OCI-LY1 (cell line): Measurements from ENCODE around the gene CTTNBP2.

Source experiments
- H2AFZ ChIP-seq: fragments of 200-600 bp; sonication (generic), shearing (Covaris generic); 2 replicates; pipeline ENCODE4 v1.6.0; 2014; ENCODE audit warnings: antibody characterized with exemption, mild to moderate bottlenecking, low read length
- H3F3A ChIP-seq: fragments of 200-600 bp; sonication (generic), shearing (Covaris generic); 2 replicates; pipeline ENCODE4 v1.6.0; 2014; ENCODE audit warnings: mild to moderate bottlenecking, antibody characterized with exemption, low read length, moderate library complexity; ENCODE audit not compliant: insufficient read depth
- H3K27ac ChIP-seq: fragments of 200-600 bp; sonication (generic); 2 replicates; pipeline ENCODE4 v1.5.1; 2014; ENCODE audit warnings: low read length, mixed run types, mild to moderate bottlenecking, low read depth; ENCODE audit not compliant: poor library complexity, severe bottlenecking
- H3K27me3 ChIP-seq: fragments of 200-600 bp; sonication (generic); 2 replicates; pipeline ENCODE4 v1.6.0; 2014; ENCODE audit warnings: antibody characterized with exemption, mild to moderate bottlenecking, low read length, moderate library complexity; ENCODE audit not compliant: insufficient read depth
- H3K36me3 ChIP-seq: fragments of 200-600 bp; sonication (generic); 2 replicates; pipeline ENCODE4 v1.6.1; 2014; ENCODE audit warnings: mild to moderate bottlenecking, antibody characterized with exemption, low read length, moderate library complexity, mixed read lengths; ENCODE audit not compliant: insufficient read depth
- H3K4me1 ChIP-seq: fragments of 200-600 bp; sonication (generic); 2 replicates; pipeline ENCODE4 v1.5.1; 2014; ENCODE audit warnings: mild to moderate bottlenecking, low read length, moderate library complexity; ENCODE audit not compliant: insufficient read depth, severe bottlenecking
- H3K4me2 ChIP-seq: fragments of 200-600 bp; sonication (generic), shearing (Covaris generic); 2 replicates; pipeline ENCODE4 v1.6.1; 2014; ENCODE audit warnings: low read length
- H3K4me3 ChIP-seq: fragments of 200-600 bp; sonication (generic); 2 replicates; pipeline ENCODE4 v1.5.1; 2014; ENCODE audit warnings: low read length, low read depth, mild to moderate bottlenecking, mixed read lengths; ENCODE audit not compliant: poor library complexity, severe bottlenecking
- H3K79me2 ChIP-seq: fragments of 200-600 bp; shearing (Covaris generic); 2 replicates; pipeline ENCODE4 v1.6.1; 2016; ENCODE audit warnings: mixed run types, low read length, mixed read lengths; ENCODE audit not compliant: insufficient read depth
- H3K9ac ChIP-seq: fragments of 200-600 bp; sonication (generic), shearing (Covaris generic); 2 replicates; pipeline ENCODE4 v1.6.1; 2014; ENCODE audit warnings: mild to moderate bottlenecking, low read length, mixed read lengths
- H3K9me2 ChIP-seq: fragments of 200-600 bp; sonication (generic), shearing (Covaris generic); 2 replicates; pipeline ENCODE4 v1.6.1; 2014; ENCODE audit warnings: low read depth, mild to moderate bottlenecking, low read length, mixed read lengths
- H3K9me3 ChIP-seq: fragments of 200-600 bp; shearing (Covaris generic); 2 replicates; pipeline ENCODE4 v1.6.1; 2014; ENCODE audit warnings: low read length, mixed read lengths
- H4K20me1 ChIP-seq: fragments of 200-600 bp; sonication (generic), shearing (Covaris generic); 2 replicates; pipeline ENCODE4 v1.6.0; 2016; ENCODE audit warnings: mild to moderate bottlenecking, low read length; ENCODE audit not compliant: insufficient read depth
- EZH2 ChIP-seq: fragments of 200-600 bp; sonication (generic), shearing (Covaris generic); IDR thresholded peaks from 2 replicates; pipeline ENCODE4 v1.8.0; 2017; ENCODE audit warnings: borderline replicate concordance, mixed run types, mild to moderate bottlenecking, antibody characterized with exemption, low read length, moderate library complexity, mixed read lengths
- TF ChIP-seq, protein P1 (sequence below): fragments of 200-600 bp; sonication (generic), shearing (Covaris generic); IDR thresholded peaks from 2 replicates; pipeline ENCODE4 v1.5.1; 2017; ENCODE audit warnings: mild to moderate bottlenecking, antibody characterized with exemption, low read length, moderate library complexity, mixed read lengths

CTTNBP2 gene

DNA sequence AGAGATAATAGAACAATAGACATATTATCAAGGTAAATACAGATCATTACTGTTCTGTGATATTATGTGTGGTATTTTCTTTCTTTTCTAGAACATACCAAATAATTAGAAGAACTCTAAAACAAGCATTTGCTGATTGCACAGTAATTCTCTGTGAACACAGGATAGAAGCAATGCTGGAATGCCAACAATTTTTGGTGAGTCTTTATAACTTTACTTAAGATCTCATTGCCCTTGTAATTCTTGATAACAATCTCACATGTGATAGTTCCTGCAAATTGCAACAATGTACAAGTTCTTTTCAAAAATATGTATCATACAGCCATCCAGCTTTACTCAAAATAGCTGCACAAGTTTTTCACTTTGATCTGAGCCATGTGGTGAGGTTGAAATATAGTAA lies 207.9 kb downstream of the CTTNBP2 start:
- H2AFZ ChIP-seq = no peak overlapping the region
- H3K27me3 ChIP-seq = no peaks in the 10 kb centered on the region
- H3K36me3 ChIP-seq = no peaks in the 10 kb centered on the region
- TF ChIP-seq, protein P1, sequence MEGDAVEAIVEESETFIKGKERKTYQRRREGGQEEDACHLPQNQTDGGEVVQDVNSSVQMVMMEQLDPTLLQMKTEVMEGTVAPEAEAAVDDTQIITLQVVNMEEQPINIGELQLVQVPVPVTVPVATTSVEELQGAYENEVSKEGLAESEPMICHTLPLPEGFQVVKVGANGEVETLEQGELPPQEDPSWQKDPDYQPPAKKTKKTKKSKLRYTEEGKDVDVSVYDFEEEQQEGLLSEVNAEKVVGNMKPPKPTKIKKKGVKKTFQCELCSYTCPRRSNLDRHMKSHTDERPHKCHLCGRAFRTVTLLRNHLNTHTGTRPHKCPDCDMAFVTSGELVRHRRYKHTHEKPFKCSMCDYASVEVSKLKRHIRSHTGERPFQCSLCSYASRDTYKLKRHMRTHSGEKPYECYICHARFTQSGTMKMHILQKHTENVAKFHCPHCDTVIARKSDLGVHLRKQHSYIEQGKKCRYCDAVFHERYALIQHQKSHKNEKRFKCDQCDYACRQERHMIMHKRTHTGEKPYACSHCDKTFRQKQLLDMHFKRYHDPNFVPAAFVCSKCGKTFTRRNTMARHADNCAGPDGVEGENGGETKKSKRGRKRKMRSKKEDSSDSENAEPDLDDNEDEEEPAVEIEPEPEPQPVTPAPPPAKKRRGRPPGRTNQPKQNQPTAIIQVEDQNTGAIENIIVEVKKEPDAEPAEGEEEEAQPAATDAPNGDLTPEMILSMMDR = no peak
- no peak for TF ChIP-seq EZH2
- H3K9ac ChIP-seq = no peak overlapping the region
- H3K4me3 ChIP-seq = no peak overlapping the region
- no peaks in the 10 kb centered on the region for H3K4me1 ChIP-seq
- no peaks in the 10 kb centered on the region for H3K79me2 ChIP-seq
- no peaks in the 10 kb centered on the region for H3K9me3 ChIP-seq
- H3K4me2 ChIP-seq = no peak overlapping the region
- H4K20me1 ChIP-seq = no peaks in the 10 kb centered on the region
- no peak overlapping the region for H3K27ac ChIP-seq
- no peaks in the 10 kb centered on the region for H3F3A ChIP-seq
- H3K9me2 ChIP-seq = no peaks in the 10 kb centered on the region

DNA sequence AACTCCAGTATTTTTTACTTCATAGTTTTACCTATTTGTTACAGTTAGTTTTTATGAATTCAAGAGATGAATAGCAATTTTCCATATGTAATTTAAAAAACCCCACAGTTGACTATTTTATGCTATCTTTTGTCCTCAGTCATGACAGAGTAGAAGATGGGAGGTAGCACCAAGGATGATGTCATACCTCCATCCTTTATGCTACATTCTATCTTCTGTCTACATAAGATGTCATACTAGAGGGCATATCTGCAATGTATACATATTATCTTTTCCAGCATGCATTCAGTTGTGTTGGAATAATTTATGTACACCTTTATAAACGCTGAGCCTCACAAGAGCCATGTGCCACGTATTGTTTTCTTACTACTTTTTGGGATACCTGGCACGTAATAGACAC lies 209.2 kb downstream of the CTTNBP2 start:
- H3K79me2 ChIP-seq = no peaks in the 10 kb centered on the region
- no peaks in the 10 kb centered on the region for H3K27me3 ChIP-seq
- no peak overlapping the region for H3K27ac ChIP-seq
- no peak overlapping the region for H3K4me2 ChIP-seq
- H3K9ac ChIP-seq = no peak overlapping the region
- H3K36me3 ChIP-seq = no peaks in the 10 kb centered on the region
- no peaks in the 10 kb centered on the region for H3K9me2 ChIP-seq
- H3K4me3 ChIP-seq = no peak overlapping the region
- H2AFZ ChIP-seq = no peak overlapping the region
- TF ChIP-seq EZH2 = no peak
- TF ChIP-seq, protein P1 = no peak
- H3F3A ChIP-seq = no peaks in the 10 kb centered on the region
- H3K4me1 ChIP-seq = no peaks in the 10 kb centered on the region
- H3K9me3 ChIP-seq = no peaks in the 10 kb centered on the region
- no peaks in the 10 kb centered on the region for H4K20me1 ChIP-seq

DNA sequence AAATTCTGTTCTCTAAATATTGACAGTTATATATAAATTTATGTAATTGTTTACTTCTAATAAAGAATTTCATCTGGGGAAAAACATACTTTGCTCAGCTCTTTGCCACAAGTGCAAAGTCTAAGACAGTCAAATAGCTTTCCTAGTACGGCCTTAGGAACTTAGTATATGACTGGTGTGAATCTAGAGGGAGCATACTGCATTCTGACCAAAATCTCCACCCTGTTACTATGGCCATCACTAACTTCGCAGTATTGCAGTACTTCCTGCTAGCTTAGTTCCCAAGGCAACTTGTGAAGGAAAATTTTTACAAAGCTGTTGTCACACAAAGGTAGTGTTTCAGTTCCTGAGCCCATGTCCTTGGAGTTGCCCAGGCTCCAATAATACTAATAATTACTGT lies 211.9 kb downstream of the CTTNBP2 start:
- no peak overlapping the region for H3K9ac ChIP-seq
- H3K4me3 ChIP-seq = no peak overlapping the region
- no peaks in the 10 kb centered on the region for H4K20me1 ChIP-seq
- no peaks in the 10 kb centered on the region for H3K36me3 ChIP-seq
- H3F3A ChIP-seq = no peaks in the 10 kb centered on the region
- no peaks in the 10 kb centered on the region for H3K79me2 ChIP-seq
- H3K4me2 ChIP-seq = no peak overlapping the region
- no peaks in the 10 kb centered on the region for H3K9me2 ChIP-seq
- no peaks in the 10 kb centered on the region for H3K27me3 ChIP-seq
- H3K9me3 ChIP-seq = no peaks in the 10 kb centered on the region
- H2AFZ ChIP-seq = no peak overlapping the region
- no peak overlapping the region for H3K27ac ChIP-seq
- TF ChIP-seq, protein P1 = no peak
- no peak for TF ChIP-seq EZH2
- H3K4me1 ChIP-seq = no peaks in the 10 kb centered on the region
